Peyer's patch (tissue), 4 donors: ENCODE results near the gene NFATC2IP. TPM values are rescaled to one million over a fixed set of nuclear protein-coding genes. Genes with fewer than 3 reads are reported as not detected.
"Not testable (repeated sequence)": the region's sequence is repeated elsewhere in the genome, so short reads cannot be mapped to it uniquely, and the experiment has no call there.

Experiments used
- DNase-seq, 3 donors: peaks; one replicate each; pipeline ENCODE4 v3.0.0-alpha.2; 2017 to 2019
- H3K27ac ChIP-seq, 4 donors: fragments of 200-600 bp; sonication (generic); one replicate each; pipeline ENCODE4 v1.5.1; 2016 to 2019
- H3K27me3 ChIP-seq, 2 donors: fragments of 200-600 bp; sonication (generic); one replicate each; pipeline ENCODE4 v1.5.1; 2019
- H3K36me3 ChIP-seq, 3 donors: fragments of 200-600 bp; sonication (generic); one replicate each; pipeline ENCODE4 v1.5.1; 2016 to 2019
- H3K4me1 ChIP-seq, 4 donors: fragments of 200-600 bp; sonication (generic); one replicate each; pipeline ENCODE4 v1.5.1; 2016 to 2019
- H3K4me3 ChIP-seq, 4 donors: fragments of 200-600 bp; sonication (generic); 1 replicate in 3 of 4; 2 replicates in 1 of 4; pipeline ENCODE4 v1.5.1; 2016 to 2019; ENCODE audit warnings: mild to moderate bottlenecking in 1 of 4
- H3K9me3 ChIP-seq, 4 donors: fragments of 200-600 bp; sonication (generic); one replicate each; pipeline ENCODE4 v1.5.1; 2016 to 2019; ENCODE audit warnings: mild to moderate bottlenecking in 1 of 4
- POLR2A ChIP-seq, 2 donors: fragments of 450-650 bp; IDR thresholded peaks; one replicate each; pipeline ENCODE4 v1.5.1; 2017; ENCODE audit warnings: antibody characterized with exemption in 2 of 2, mild to moderate bottlenecking in 2 of 2, moderate library complexity in 2 of 2
- total RNA-seq, 4 donors: library from RNA; depleted of rRNA; stranded (reverse); fragments of >200 nt; gene quantifications; one replicate each; pipeline ENCODE4 v1.1.0, GENCODE V29; 2016
- TF ChIP-seq, protein P1 (sequence below), 6 experiments: fragments of 450-650 bp in 4 of 6; fragments of 200-600 bp in 2 of 6; sonication (generic) in 1 of 6; IDR thresholded peaks; one replicate each; pipeline ENCODE4 v1.5.1; 2017 to 2019; ENCODE audit warnings: antibody characterized with exemption in 6 of 6, mild to moderate bottlenecking in 3 of 6, moderate library complexity in 1 of 6

NFATC2IP gene
- total RNA-seq, 4 donors from 2014 or later: 53.8 to 86.5 (median 79.6) TPM

DNA sequence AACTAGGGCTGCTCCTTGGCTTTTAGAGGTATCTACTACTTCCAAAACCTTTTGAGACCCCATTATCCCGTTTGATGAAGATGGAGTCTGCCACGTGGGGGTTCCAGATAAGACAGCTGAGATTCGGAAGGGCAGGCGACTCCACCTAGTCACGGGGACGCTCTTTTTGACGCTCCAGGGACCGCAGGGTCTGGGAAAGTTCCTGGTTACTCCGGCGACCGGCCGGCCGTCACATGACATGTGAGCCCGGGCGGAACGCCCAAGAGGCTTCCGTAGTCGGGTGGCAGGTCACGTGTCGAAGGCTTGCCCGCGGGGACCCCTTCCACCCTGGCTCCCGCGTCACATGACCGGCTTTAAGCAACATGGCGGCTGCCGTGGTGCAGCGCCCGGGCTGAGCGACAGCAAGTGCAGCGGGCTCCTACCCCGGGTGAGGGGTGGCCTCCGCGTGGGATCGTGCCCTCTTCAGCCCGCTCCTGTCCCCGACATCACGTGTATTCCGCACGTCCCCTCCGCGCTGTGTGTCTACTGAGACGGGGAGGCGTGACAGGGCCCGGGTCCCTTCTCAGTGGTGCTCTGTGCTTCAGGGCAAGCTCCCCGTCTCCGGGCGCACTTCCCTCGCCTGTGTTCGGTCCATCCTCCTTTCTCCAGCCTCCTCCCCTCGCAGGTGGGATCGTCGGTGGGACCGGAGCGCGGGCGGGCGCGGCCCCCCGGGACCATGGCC lies 23.9 kb downstream of the NFATC2IP start, which contains the start of gene SPNS1:
TSS of gene SPNS1 (plus strand) at position 342 of the 721 bp plus-strand sequence. CDS start at position 716, 374 bp downstream.
- no peaks in the 10 kb centered on the region for H3K9me3 ChIP-seq
- TF ChIP-seq POLR2A (IDR thresholded peaks at IDR 0.05): peak in 1 of 2 donors; percentile 42
- TF ChIP-seq, protein P1, sequence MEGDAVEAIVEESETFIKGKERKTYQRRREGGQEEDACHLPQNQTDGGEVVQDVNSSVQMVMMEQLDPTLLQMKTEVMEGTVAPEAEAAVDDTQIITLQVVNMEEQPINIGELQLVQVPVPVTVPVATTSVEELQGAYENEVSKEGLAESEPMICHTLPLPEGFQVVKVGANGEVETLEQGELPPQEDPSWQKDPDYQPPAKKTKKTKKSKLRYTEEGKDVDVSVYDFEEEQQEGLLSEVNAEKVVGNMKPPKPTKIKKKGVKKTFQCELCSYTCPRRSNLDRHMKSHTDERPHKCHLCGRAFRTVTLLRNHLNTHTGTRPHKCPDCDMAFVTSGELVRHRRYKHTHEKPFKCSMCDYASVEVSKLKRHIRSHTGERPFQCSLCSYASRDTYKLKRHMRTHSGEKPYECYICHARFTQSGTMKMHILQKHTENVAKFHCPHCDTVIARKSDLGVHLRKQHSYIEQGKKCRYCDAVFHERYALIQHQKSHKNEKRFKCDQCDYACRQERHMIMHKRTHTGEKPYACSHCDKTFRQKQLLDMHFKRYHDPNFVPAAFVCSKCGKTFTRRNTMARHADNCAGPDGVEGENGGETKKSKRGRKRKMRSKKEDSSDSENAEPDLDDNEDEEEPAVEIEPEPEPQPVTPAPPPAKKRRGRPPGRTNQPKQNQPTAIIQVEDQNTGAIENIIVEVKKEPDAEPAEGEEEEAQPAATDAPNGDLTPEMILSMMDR (IDR thresholded peaks at IDR 0.05): peak in 1 of 6 experiments; percentile 17
- H3K36me3 ChIP-seq: peaks cover 0 to 20% (median 0%) of the 10 kb centered on the region in 3 donors
- H3K27ac ChIP-seq: peak within 1 kb of the TSS; percentile 49 to 67 (median 60)
- H3K4me1 ChIP-seq: peaks cover 0 to 17% (median 9%) of the 10 kb centered on the region in 4 donors
- no peaks in the 10 kb centered on the region for H3K27me3 ChIP-seq
- peak; percentile 97 to 99 (median 98) for DNase-seq
- H3K4me3 ChIP-seq: peak within 1 kb of the TSS; percentile 64 to 95 (median 70)

DNA sequence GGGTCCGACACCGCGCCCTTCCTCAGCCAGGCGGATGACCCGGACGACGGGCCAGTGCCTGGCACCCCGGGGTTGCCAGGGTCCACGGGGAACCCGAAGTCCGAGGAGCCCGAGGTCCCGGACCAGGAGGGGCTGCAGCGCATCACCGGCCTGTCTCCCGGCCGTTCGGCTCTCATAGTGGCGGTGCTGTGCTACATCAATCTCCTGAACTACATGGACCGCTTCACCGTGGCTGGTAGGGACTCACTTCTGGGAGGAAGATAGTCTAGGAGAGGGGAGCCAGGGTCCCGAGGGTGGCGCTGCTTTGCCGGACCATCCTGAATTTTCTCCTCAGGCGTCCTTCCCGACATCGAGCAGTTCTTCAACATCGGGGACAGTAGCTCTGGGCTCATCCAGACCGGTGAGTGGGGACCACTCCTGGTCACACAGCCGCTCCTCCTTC lies 24.4 kb downstream of the NFATC2IP start:
- TF ChIP-seq, protein P1 (IDR thresholded peaks at IDR 0.05): no peak
- TF ChIP-seq POLR2A (IDR thresholded peaks at IDR 0.05): no peak
- H3K36me3 ChIP-seq: peaks cover 0 to 26% (median 0%) of the 10 kb centered on the region in 3 donors
- no peaks in the 10 kb centered on the region for H3K27me3 ChIP-seq
- peak overlapping the region; percentile 64 to 95 (median 70) for H3K4me3 ChIP-seq
- H3K4me1 ChIP-seq: peaks cover 0 to 17% (median 9%) of the 10 kb centered on the region in 4 donors
- no peak for DNase-seq
- H3K9me3 ChIP-seq: no peaks in the 10 kb centered on the region
- H3K27ac ChIP-seq: peak overlapping the region in 3 of 4 donors; percentile 60 to 67 (median 61)

DNA sequence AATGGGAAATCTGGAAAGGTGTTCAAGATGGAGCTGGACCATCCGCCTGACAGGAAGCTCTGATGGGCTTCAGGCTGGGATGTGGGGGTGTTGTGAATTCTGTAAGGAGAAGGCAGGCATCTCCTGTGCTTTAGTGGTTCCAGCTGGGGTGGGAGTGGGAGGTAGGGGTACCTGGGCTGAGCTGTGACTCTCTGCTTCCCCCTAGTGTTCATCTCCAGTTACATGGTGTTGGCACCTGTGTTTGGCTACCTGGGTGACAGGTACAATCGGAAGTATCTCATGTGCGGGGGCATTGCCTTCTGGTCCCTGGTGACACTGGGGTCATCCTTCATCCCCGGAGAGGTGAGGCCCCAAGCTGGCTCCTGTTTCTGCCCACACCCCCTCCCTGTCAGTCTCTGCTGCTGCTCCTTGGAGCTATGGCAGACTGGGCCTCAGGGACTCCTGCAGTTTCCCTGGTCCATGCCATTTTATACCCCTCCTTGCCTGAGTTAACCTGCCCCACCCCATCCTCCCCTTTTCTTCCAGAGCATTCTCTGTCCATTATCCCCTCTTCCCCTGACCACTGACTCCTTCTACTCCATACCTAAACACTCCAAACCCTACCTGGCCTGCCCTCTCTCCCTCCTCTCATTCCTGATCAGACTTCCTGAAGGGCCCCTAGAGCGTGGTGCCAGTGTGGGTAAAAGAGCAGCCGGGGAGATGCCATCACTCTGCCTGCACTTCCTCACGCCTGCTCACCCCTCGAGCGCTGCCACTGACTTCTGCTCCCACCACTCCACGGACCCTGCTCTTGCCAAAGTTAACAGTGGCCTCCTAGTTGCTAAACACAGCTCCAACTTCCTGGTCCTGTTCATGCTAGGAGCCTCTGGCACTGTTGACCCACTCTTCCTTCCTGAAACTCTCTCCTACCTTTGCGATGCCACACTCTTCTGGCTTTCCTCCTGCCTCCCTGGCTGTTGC lies 27.2 kb downstream of the NFATC2IP start:
- Histone ChIP-seq H3K9me3 (no peaks in the 10 kb centered on the region), H3K36me3 (peaks cover 0 to 54% (median 0%) of the 10 kb centered on the region in 3 donors), H3K27me3 (no peaks in the 10 kb centered on the region), H3K27ac (no peak overlapping the region), H3K4me1 (peaks cover 0 to 17% (median 9%) of the 10 kb centered on the region in 4 donors), H3K4me3 (no peak overlapping the region)
- TF ChIP-seq POLR2A (IDR thresholded peaks at IDR 0.05): no peak
- TF ChIP-seq, protein P1 (IDR thresholded peaks at IDR 0.05): peak; percentile 8 to 59 (median 48)
- no peak for DNase-seq

- Histone ChIP-seq H3K36me3 (peaks cover 0 to 70% (median 0%) of the 10 kb centered on the region in 3 donors), H3K4me1 (peaks cover 0 to 16% (median 11%) of the 10 kb centered on the region in 4 donors)
- DNase-seq, H3K27ac ChIP-seq, H3K9me3 ChIP-seq, H3K4me3 ChIP-seq, H3K27me3 ChIP-seq: not testable (repeated sequence)
Observed at GRCh38 chr16:28980330-28980729, 29.6 kb downstream of the NFATC2IP start.

DNA sequence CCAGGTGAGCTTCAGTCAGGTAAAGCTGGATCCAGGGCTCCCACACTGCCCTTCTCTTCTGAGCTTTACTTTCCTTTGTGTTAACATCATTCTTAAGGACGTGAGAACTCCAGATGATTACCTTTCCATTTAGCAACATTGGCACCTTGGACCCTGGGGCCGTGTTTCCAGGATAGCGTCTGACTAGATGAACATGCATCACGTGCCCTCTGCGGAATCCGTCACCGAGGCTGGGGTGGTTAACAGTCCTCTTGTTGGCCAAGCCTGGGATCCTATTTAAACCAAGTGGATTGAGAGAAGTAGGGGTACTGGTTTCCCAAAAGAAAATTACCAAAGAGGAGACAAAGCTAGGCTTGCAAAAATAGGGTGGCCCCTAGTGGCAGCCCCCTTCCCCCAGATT lies 30.2 kb downstream of the NFATC2IP start:
- TF ChIP-seq, protein P1 (IDR thresholded peaks at IDR 0.05): no peak
- TF ChIP-seq POLR2A (IDR thresholded peaks at IDR 0.05): no peak
- Histone ChIP-seq H3K4me3 (no peak overlapping the region), H3K4me1 (peaks cover 0 to 10% (median 6%) of the 10 kb centered on the region in 4 donors), H3K27ac (no peak overlapping the region), H3K36me3 (peaks cover 0 to 70% (median 0%) of the 10 kb centered on the region in 3 donors), H3K27me3 (no peaks in the 10 kb centered on the region), H3K9me3 (no peaks in the 10 kb centered on the region)
- no peak for DNase-seq
